Cardiac fibroblast (primary cell): Measurements from ENCODE around the gene SLC35A5.

ENCODE experiments used
- DNase-seq, 2 donors: peaks; one replicate each; pipeline versions ENCODE4 v3.0.0 to v3.0.0-alpha.2; 2010; ENCODE audit warnings: low read depth in 2 of 2
- H3K4me3 ChIP-seq, 2 donors: replicated peaks in 1 of 2; 1 replicate in 1 of 2; 2 replicates in 1 of 2; pipeline ENCODE4 v1.5.1; 2011; ENCODE audit warnings: low read depth in 2 of 2, low read length in 2 of 2, mild to moderate bottlenecking in 2 of 2, moderate library complexity in 1 of 2
- CTCF ChIP-seq: IDR thresholded peaks from one replicate; pipeline ENCODE4 v1.5.1; 2011; ENCODE audit warnings: low read depth, mild to moderate bottlenecking, low read length, inconsistent platforms

Gene SLC35A5

DNA sequence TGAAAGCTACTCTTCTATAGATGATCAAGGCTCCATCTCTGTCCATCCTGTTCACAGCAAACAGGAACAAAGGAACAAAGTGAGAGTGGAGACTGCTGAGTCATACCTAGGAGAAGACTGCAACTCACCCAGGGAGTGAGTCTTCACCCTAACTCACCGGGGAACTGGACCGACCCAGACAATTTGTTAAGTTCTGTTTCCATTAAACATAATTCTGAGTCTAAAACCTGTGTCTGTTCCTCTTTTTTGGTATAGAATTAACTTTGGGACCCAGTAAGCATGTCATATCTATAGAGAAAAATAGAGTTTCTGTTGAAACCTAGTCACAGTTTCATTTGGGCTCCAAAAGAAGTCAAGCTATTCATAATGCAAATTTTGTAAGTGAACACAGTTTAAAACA lies 57.5 kb downstream of the SLC35A5 start:
- peak in 1 of 2 donors; percentile 75 for DNase-seq
- H3K4me3 ChIP-seq = no peak overlapping the region
- no peak for TF ChIP-seq CTCF

DNA sequence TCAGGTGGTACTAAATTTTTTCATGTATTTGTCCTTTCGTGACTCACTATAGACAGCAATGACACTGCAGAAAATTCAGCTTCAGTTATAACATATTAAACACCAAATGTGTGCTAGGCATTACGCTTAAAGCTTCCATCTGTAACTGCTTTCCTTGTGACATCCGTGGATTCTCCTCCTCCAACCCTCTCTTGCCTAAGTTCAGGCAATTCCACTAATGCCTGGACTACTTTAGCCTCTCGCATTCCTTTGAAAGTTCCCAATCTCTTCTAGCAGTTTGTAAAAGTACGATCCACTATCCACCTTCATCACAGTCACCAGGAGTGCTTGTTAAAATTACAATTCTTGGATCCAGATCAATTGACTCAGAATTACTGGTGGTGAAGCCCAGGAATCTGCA lies 61.4 kb downstream of the SLC35A5 start:
- TF ChIP-seq CTCF = no peak
- no peak for DNase-seq
- H3K4me3 ChIP-seq = no peak overlapping the region

GRCh38 chr3:112623717-112624116 lies 61.9 kb downstream of the SLC35A5 start:
- H3K4me3 ChIP-seq = no peak overlapping the region
- TF ChIP-seq CTCF = no peak
- no peak for DNase-seq

GRCh38 chr3:112627419-112627818 lies 65.6 kb downstream of the SLC35A5 start:
- no peak overlapping the region for H3K4me3 ChIP-seq
- DNase-seq = no peak
- TF ChIP-seq CTCF = no peak

DNA sequence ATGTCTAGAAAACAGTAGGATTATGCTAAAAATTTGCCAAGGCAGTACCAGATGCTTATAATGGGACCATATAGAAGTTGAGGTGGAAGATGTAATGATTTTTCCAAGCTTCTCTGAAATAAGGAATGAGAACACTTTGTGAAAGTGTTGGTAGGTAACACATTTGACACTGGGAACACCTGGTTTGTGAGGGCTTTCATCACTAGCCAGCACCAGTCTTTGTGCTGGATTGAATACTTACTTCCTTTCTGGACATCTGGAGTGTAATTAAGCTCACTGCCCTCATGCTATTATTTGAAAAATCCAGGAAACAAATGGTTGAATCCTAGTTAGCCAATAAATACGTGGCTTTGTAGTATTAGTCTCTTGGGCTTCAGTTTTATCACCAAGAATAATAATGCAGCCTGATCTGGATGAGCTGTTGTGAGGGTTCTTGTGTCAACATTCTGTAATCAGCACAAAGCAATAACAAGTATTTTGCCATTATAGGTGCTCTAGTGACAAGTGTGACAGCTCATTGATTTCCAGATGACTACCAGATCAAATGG lies 66.1 kb downstream of the SLC35A5 start:
- no peak for DNase-seq
- no peak overlapping the region for H3K4me3 ChIP-seq
- TF ChIP-seq CTCF = no peak

DNA sequence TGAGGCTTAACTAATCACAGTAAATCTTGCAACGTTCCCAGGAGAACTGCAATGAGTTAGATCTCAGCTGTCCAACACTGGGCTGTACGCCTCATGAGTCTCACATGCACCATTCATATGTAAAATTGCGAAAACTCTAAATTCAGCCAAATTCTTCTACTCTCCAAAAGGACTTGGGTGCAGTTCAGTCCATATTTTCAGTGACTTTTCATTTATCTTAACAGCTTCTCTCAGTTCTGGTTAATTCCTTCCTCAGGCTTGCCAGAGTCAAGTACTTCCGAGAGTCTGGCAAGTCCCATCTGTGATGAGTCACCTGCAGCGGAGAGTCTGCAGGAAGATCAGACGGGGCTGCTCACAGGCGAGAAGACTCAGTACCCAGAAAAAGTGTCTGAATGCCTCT lies 67.6 kb downstream of the SLC35A5 start:
- H3K4me3 ChIP-seq = no peak overlapping the region
- peak; percentile 94 for DNase-seq
- no peak for TF ChIP-seq CTCF

GRCh38 chr3:112631257-112631656 lies 69.4 kb downstream of the SLC35A5 start:
- DNase-seq = no peak
- H3K4me3 ChIP-seq = no peak overlapping the region
- no peak for TF ChIP-seq CTCF
